SU-DHL-6 (cell line): ENCODE results near the gene RBM15B.
"Not testable (repeated sequence)": the region's sequence is repeated elsewhere in the genome, so short reads cannot be mapped to it uniquely, and the experiment has no call there.

Source experiments
- H2AFZ ChIP-seq: fragments of 200-600 bp; sonication (generic); 2 replicates; pipeline ENCODE4 v1.6.1; 2014; ENCODE audit warnings: low read depth, mild to moderate bottlenecking, moderate library complexity, mixed read lengths, antibody characterized with exemption, low read length; ENCODE audit not compliant: severe bottlenecking
- H3F3A ChIP-seq: fragments of 200-600 bp; shearing (Covaris generic); 2 replicates; pipeline ENCODE4 v1.6.0; 2016; ENCODE audit warnings: antibody characterized with exemption, mild to moderate bottlenecking; ENCODE audit not compliant: insufficient read depth
- H3K27ac ChIP-seq: fragments of 200-600 bp; sonication (generic); 2 replicates; pipeline ENCODE4 v1.5.1; 2016; ENCODE audit warnings: low read depth, mild to moderate bottlenecking, low read length, moderate library complexity, mixed read lengths
- H3K27me3 ChIP-seq: fragments of 200-600 bp; sonication (generic), shearing (Covaris generic); 2 replicates; pipeline ENCODE4 v1.6.0; 2014; ENCODE audit warnings: mild to moderate bottlenecking, low read length
- H3K36me3 ChIP-seq: fragments of 200-600 bp; sonication (generic); 2 replicates; pipeline ENCODE4 v1.6.1; 2014; ENCODE audit warnings: mild to moderate bottlenecking, low read length, mixed read lengths
- H3K4me2 ChIP-seq: fragments of 300-600, 200-600 bp; shearing (Covaris generic), sonication (generic); 2 replicates; pipeline ENCODE4 v1.6.0; 2014; ENCODE audit warnings: low read length, low read depth, mild to moderate bottlenecking; ENCODE audit not compliant: poor library complexity, severe bottlenecking
- H3K4me3 ChIP-seq: fragments of 200-600 bp; sonication (generic); 2 replicates; pipeline ENCODE4 v1.5.1; 2014; ENCODE audit warnings: antibody characterized with exemption, low read length, mild to moderate bottlenecking, mixed read lengths; ENCODE audit not compliant: insufficient read depth, poor library complexity, severe bottlenecking
- H3K79me2 ChIP-seq: fragments of 200-600 bp; sonication (generic); 2 replicates; pipeline ENCODE4 v1.6.1; 2014; ENCODE audit warnings: mild to moderate bottlenecking, low read length, moderate library complexity; ENCODE audit not compliant: insufficient read depth
- H3K9ac ChIP-seq: fragments of 200-600 bp; sonication (generic); 2 replicates; pipeline ENCODE4 v1.7.0; 2014; ENCODE audit warnings: mild to moderate bottlenecking, low read length
- H3K9me2 ChIP-seq: fragments of 200-600 bp; sonication (generic); replicated peaks from 2 replicates; pipeline ENCODE4 v1.6.1; 2014; ENCODE audit warnings: low read length; ENCODE audit not compliant: insufficient read depth
- H3K9me3 ChIP-seq: fragments of 200-600 bp; sonication (generic); 2 replicates; pipeline ENCODE4 v1.6.1; 2014; ENCODE audit warnings: low read length, mixed read lengths; ENCODE audit not compliant: insufficient read depth
- H4K20me1 ChIP-seq: fragments of 200-600 bp; sonication (generic); 2 replicates; pipeline ENCODE4 v1.6.1; 2014; ENCODE audit warnings: low read depth, mild to moderate bottlenecking, antibody characterized with exemption, low read length, moderate library complexity, mixed read lengths
- EZH2phosphoT487 ChIP-seq: fragments of 200-600 bp; sonication (generic), shearing (Covaris generic); conservative IDR thresholded peaks from 2 replicates; pipeline ENCODE4 v1.6.1; 2018; ENCODE audit warnings: mild to moderate bottlenecking, antibody characterized with exemption, low read length, moderate library complexity, mixed read lengths
- TF ChIP-seq, protein P1 (sequence below): fragments of 200-600 bp; sonication (generic); IDR thresholded peaks from one replicate; pipeline ENCODE4 v1.5.1; 2017; ENCODE audit warnings: antibody characterized with exemption, mild to moderate bottlenecking, low read length, moderate library complexity; ENCODE audit not compliant: insufficient read depth, poor library complexity, severe bottlenecking

The RBM15B gene

DNA sequence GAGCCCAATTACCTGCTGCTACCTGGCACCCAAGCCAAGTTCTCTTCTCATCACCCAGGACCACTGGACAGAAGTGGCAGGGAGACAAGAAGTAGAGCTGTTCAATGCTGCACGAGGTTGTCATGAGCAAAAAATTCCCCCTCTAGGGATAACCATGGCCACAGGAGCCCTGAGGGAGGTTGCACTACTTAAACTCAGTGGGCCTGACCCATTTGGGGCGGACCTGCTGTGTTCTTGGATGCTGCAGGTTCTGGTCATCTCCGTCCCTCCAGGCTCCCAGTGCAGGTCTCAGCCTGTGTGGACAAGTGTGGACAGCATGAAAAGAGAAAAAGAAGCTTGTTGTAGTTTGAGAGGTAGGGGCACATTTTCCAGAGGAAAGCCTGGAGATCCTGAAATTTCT lies 32.1 kb upstream of the RBM15B start:
- Histone ChIP-seq H3K9me2 (no peaks in the 10 kb centered on the region), H3F3A (no peaks in the 10 kb centered on the region), H3K9ac (no peak overlapping the region), H4K20me1 (no peaks in the 10 kb centered on the region), H3K27ac (no peak overlapping the region), H3K27me3 (no peaks in the 10 kb centered on the region), H3K79me2 (no peaks in the 10 kb centered on the region), H3K9me3 (no peaks in the 10 kb centered on the region), H3K4me3 (no peak overlapping the region), H2AFZ (no peak overlapping the region), H3K4me2 (no peak overlapping the region), H3K36me3 (no peaks in the 10 kb centered on the region)
- TF ChIP-seq EZH2phosphoT487, result no peak
- TF ChIP-seq, protein P1, sequence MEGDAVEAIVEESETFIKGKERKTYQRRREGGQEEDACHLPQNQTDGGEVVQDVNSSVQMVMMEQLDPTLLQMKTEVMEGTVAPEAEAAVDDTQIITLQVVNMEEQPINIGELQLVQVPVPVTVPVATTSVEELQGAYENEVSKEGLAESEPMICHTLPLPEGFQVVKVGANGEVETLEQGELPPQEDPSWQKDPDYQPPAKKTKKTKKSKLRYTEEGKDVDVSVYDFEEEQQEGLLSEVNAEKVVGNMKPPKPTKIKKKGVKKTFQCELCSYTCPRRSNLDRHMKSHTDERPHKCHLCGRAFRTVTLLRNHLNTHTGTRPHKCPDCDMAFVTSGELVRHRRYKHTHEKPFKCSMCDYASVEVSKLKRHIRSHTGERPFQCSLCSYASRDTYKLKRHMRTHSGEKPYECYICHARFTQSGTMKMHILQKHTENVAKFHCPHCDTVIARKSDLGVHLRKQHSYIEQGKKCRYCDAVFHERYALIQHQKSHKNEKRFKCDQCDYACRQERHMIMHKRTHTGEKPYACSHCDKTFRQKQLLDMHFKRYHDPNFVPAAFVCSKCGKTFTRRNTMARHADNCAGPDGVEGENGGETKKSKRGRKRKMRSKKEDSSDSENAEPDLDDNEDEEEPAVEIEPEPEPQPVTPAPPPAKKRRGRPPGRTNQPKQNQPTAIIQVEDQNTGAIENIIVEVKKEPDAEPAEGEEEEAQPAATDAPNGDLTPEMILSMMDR, result no peak

DNA sequence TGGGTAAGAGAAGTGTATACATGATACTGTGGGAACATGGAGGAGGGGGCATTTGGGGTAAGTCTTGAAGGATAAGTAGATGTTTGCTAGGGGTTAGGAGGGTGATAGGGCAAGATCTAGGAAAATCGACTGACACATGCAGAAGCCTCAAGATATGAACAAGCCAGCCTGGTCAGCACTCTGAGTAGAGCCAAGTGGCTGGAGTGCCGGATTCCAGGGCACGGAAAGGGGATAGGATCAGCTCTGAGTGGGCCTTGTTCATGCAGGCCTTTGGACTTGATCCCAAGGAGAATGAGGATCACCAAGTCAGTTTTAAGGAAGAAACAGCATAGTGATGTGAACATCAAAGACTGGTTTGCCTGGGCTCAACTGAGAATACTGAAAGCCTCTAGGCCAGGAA lies 30.3 kb upstream of the RBM15B start:
- no peaks in the 10 kb centered on the region for H3K9me3 ChIP-seq
- H3K9me2 ChIP-seq, result no peaks in the 10 kb centered on the region
- no peak overlapping the region for H3K4me3 ChIP-seq
- H3F3A ChIP-seq, result no peaks in the 10 kb centered on the region
- no peaks in the 10 kb centered on the region for H3K27me3 ChIP-seq
- H3K79me2 ChIP-seq, result no peaks in the 10 kb centered on the region
- H3K36me3 ChIP-seq, result no peaks in the 10 kb centered on the region
- H4K20me1 ChIP-seq, result no peaks in the 10 kb centered on the region
- H3K9ac ChIP-seq, result no peak overlapping the region
- TF ChIP-seq, protein P1, result no peak
- no peak for TF ChIP-seq EZH2phosphoT487
- no peak overlapping the region for H2AFZ ChIP-seq
- no peak overlapping the region for H3K27ac ChIP-seq
- H3K4me2 ChIP-seq, result no peak overlapping the region

DNA sequence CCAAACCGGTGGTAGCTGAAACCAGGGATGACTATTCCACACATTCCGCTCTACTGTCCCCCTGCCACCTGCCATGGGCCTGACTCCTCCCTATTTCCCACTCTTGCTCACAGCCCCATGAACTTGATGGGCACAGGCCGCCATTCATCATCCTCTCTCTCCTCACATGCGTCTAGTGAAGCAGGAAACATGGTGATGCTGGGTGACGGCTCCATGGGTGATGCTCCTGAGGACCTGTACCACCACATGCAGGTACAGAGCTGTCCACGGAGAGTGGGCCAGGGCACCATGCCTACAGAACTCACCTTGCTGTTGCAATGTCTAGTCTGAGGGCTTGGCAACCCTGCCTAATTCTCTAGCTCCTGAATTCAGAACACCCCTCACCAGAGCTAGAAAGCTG lies 29.3 kb upstream of the RBM15B start:
- TF ChIP-seq, protein P1, result no peak
- TF ChIP-seq EZH2phosphoT487, result no peak
- Histone ChIP-seq H3K4me3 (no peak overlapping the region), H3K27ac (no peak overlapping the region), H3K9me3 (no peaks in the 10 kb centered on the region), H3K36me3 (no peaks in the 10 kb centered on the region), H3F3A (no peaks in the 10 kb centered on the region), H3K79me2 (no peaks in the 10 kb centered on the region), H3K9ac (no peak overlapping the region), H3K4me2 (no peak overlapping the region), H2AFZ (no peak overlapping the region), H3K9me2 (no peaks in the 10 kb centered on the region), H4K20me1 (no peaks in the 10 kb centered on the region), H3K27me3 (no peaks in the 10 kb centered on the region)

DNA sequence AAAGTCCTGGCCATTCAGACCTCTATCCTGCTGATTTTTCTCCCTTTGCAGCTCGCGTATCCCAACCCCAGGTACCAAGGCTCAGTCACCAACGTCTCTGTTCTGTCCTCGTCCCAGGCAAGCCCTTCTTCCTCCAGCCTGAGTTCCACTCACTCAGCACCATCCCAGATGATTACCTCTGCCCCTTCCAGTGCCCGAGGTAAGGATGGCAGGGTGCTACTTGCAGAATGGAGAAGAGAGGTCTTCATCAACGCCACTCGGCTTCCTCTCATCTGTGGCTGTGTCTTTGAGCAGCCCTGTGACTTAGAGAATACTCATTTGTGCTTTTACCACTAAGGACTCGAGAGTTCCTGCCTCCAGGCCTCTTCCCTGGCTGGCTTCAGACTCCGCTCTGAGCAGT lies 28.6 kb upstream of the RBM15B start:
- TF ChIP-seq EZH2phosphoT487, result no peak
- TF ChIP-seq, protein P1, result no peak
- no peak overlapping the region for H3K4me3 ChIP-seq
- H3K9ac ChIP-seq, result no peak overlapping the region
- H2AFZ ChIP-seq, result no peak overlapping the region
- H3K4me2 ChIP-seq, result no peak overlapping the region
- no peaks in the 10 kb centered on the region for H3K79me2 ChIP-seq
- no peaks in the 10 kb centered on the region for H3K27me3 ChIP-seq
- no peaks in the 10 kb centered on the region for H3F3A ChIP-seq
- H3K9me2 ChIP-seq, result no peaks in the 10 kb centered on the region
- no peak overlapping the region for H3K27ac ChIP-seq
- no peaks in the 10 kb centered on the region for H4K20me1 ChIP-seq
- no peaks in the 10 kb centered on the region for H3K9me3 ChIP-seq
- no peaks in the 10 kb centered on the region for H3K36me3 ChIP-seq

DNA sequence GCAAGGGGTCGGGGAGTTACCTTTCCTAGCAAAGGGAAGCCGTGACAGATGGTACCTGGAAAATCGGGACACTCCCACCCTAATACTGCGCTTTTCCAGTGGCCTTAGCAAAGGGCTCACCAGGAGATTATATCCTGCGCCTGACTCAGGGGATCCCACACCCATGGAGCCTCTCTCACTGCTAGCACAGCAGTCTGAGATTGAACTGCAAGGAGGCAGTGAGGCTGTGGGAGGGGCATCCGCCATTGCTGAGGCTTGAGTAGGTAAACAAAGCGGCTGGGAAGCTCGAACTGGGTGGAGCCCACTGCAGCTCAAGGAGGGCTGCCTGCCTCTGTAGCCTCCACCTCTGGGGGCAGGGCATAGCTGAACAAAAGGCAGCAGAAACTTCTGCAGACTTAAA lies 22.8 kb upstream of the RBM15B start:
- H3K36me3 ChIP-seq, H3K4me3 ChIP-seq, H3K9me2 ChIP-seq, H3K4me2 ChIP-seq, H3K9ac ChIP-seq, H3K9me3 ChIP-seq, H3K27me3 ChIP-seq, H2AFZ ChIP-seq, H3K27ac ChIP-seq, H4K20me1 ChIP-seq, H3K79me2 ChIP-seq, H3F3A ChIP-seq: not testable (repeated sequence)
